Chondrocyte (in vitro differentiated cells): ENCODE results near the gene HOXC6. TPM values are rescaled to one million over a fixed set of nuclear protein-coding genes. Genes with fewer than 3 reads are reported as not detected.

ENCODE experiments used
- DNase-seq: peaks from one replicate; pipeline ENCODE4 v3.0.0; 2021; ENCODE audit warnings: mixed read lengths, low spot score
- H3K27ac Mint-ChIP-seq: one replicate; pipeline ENCODE4 v1.8.0; 2021; ENCODE audit warnings: mild to moderate bottlenecking, moderate library complexity, mixed read lengths; ENCODE audit not compliant: unreplicated experiment
- H3K27me3 Mint-ChIP-seq: 2 replicates; pipeline ENCODE4 v1.8.0; 2021; ENCODE audit warnings: low read depth, mixed read lengths
- H3K36me3 Mint-ChIP-seq: 2 replicates; pipeline ENCODE4 v1.8.0; 2021; ENCODE audit warnings: low read depth, mixed read lengths
- H3K4me1 Mint-ChIP-seq: 2 replicates; pipeline ENCODE4 v1.8.0; 2021; ENCODE audit warnings: low read depth, mild to moderate bottlenecking, mixed read lengths
- H3K4me3 Mint-ChIP-seq: one replicate; pipeline ENCODE4 v1.8.0; 2021; ENCODE audit warnings: mild to moderate bottlenecking, moderate library complexity, mixed read lengths; ENCODE audit not compliant: unreplicated experiment
- H3K9me3 Mint-ChIP-seq: 2 replicates; pipeline ENCODE4 v1.8.0; 2021; ENCODE audit warnings: low read depth, mixed read lengths
- total RNA-seq: library from RNA; stranded (reverse); gene quantifications from 3 replicates; pipeline ENCODE4 v1.2.1, GENCODE V29; 2021
- TF ChIP-seq, protein P1 (sequence below): fragments of 200-600 bp; sonication (generic); IDR thresholded peaks from 2 replicates; pipeline ENCODE4 v1.5.0; 2021; ENCODE audit warnings: antibody characterized with exemption, mild to moderate bottlenecking, moderate library complexity

The HOXC6 gene
- total RNA-seq, 1 donor from 2014 or later, result not detected

DNA sequence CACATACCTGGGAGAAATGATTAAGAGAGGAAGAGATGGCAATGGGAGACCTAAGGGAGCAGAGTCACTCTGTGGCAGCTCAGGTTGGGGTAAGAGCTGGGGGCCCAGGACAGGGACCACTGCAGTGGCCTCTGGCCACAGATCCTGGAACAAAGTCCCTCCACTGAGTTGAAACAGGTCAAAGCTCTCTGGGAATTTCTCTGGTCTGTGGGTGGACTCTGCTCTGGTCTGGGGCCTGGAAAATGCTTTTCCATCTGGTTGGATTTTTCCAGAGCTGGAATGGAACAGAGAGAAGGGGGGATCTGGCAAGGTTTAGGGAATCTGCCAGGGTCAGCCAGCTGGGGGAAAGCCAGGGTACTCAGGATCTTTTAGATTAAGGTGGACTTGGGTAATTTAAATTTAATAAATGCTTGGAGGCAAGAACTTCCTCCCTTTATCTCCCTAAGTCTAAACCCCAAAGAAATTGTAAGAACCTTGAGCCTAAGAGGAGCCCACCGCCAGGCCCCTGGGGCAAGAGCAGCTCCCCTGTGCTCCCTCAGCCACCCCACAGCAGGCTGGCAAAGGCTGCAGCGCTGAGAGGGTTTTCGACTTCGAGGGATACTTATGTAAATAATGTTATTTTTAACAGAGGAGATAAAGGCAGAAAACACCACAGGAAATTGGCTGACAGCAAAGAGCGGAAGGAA lies 39.6 kb upstream of the HOXC6 start:
- no peak for DNase-seq
- Mint-ChIP-seq H3K36me3 (peaks cover 2% of the 10 kb centered on the region), H3K27me3 (peaks cover 88% of the 10 kb centered on the region), H3K27ac (no peak overlapping the region), H3K9me3 (no peaks in the 10 kb centered on the region), H3K4me1 (no peaks in the 10 kb centered on the region), H3K4me3 (no peak overlapping the region)
- TF ChIP-seq, protein P1, sequence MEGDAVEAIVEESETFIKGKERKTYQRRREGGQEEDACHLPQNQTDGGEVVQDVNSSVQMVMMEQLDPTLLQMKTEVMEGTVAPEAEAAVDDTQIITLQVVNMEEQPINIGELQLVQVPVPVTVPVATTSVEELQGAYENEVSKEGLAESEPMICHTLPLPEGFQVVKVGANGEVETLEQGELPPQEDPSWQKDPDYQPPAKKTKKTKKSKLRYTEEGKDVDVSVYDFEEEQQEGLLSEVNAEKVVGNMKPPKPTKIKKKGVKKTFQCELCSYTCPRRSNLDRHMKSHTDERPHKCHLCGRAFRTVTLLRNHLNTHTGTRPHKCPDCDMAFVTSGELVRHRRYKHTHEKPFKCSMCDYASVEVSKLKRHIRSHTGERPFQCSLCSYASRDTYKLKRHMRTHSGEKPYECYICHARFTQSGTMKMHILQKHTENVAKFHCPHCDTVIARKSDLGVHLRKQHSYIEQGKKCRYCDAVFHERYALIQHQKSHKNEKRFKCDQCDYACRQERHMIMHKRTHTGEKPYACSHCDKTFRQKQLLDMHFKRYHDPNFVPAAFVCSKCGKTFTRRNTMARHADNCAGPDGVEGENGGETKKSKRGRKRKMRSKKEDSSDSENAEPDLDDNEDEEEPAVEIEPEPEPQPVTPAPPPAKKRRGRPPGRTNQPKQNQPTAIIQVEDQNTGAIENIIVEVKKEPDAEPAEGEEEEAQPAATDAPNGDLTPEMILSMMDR, result no peak

DNA sequence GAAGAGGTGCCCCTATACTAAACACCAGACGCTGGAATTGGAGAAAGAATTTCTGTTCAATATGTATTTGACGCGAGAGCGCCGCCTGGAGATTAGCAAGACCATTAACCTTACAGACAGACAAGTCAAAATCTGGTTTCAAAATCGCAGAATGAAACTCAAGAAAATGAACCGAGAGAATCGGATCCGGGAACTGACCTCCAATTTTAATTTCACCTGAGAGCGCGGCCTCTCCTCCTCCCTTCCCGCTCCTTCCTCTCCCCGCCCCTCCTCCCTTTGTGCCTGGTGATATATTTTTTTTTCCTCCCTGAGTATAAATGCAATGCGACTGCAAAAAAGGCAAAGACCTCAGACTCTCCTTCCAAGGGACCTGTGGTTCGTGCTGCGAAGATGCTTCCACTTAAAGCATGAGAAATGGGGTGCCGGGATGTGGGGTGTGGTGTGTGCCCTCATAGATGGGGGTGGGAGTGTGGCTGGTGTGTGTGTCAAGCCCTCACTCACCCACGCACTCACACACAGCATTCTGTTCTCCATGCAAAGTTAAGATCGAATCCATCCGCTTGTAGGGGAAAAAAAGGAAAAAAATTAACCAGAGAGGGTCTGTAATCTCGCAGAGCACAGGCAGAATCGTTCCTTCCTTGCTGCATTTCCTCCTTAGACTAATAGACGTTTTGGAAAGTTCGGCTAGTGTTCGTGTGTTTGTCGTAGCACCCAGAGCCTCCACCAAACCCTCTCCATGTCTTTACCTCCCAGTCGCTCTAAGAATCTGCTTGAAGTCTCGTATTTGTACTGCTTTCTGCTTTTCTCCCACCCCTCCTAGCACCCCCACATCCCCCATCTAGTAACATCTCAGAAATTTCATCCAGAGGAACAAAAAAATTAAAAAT lies 38.8 kb upstream of the HOXC6 start:
- H3K9me3 Mint-ChIP-seq, result no peaks in the 10 kb centered on the region
- TF ChIP-seq, protein P1, result peak; percentile 71
- peaks cover 91% of the 10 kb centered on the region for H3K27me3 Mint-ChIP-seq
- peaks cover 7% of the 10 kb centered on the region for H3K36me3 Mint-ChIP-seq
- DNase-seq, result no peak
- no peak overlapping the region for H3K4me3 Mint-ChIP-seq
- H3K4me1 Mint-ChIP-seq, result peaks cover 5% of the 10 kb centered on the region
- H3K27ac Mint-ChIP-seq, result no peak overlapping the region

DNA sequence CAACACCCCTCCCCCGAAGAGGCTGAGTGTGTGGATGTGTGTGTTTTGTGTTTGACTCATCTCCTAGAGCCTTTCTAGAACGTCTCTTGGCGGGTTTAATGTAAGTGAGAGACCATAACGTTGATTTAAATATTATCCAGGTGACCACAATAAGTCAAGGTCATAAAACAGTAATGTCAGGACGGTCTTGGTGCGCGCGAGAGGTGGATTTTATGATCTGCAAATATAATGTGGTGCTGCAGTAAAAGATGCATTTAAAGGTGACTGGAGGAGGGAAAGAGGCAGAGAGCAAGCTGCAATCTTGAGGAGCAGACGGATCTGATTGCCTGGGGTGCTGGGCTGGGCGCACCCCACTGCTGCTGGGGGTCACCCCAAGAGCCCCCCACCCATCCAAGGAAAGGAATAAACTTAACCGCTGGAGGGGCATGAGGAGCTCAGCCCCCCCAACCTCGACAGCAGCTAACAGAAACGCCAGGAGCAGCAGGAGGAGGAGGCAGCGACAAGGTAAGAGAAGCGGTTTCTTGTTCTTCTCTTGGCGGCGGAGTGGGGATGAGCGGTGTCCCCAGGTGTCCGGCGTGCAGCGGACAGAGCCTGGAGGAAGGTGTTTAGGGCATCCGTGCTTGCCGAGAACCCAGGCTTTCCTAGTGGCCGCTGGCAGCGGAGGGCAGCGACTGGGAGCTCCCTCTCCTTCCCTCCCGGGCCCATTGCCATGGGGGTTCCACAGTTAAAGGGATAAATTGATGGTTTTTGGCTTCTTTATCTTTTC lies 37.7 kb upstream of the HOXC6 start:
- Mint-ChIP-seq H3K36me3 (peaks cover 7% of the 10 kb centered on the region), H3K9me3 (no peaks in the 10 kb centered on the region), H3K27ac (no peak overlapping the region), H3K4me3 (no peak overlapping the region), H3K27me3 (peaks cover 93% of the 10 kb centered on the region), H3K4me1 (peaks cover 13% of the 10 kb centered on the region)
- TF ChIP-seq, protein P1, result no peak
- DNase-seq, result no peak

DNA sequence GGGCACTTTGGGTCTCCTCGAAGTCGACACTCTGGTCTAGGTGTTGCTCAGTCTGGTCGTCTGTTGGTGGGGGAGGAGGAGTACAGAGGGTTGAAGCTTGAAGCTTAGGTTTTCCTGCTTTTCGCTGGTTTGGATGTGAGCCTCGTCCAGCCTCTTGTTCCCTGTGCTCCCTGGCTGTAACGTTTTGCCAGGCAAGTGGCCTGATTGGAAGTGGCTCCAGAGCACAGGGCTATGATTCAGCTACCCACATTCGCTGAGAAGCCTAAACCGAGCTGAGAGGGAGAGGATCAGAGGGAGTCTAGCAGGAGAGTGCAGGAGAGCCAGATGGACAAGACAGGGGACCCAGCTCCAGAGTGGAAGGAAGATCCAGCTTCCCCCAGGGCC lies 37.2 kb upstream of the HOXC6 start:
- TF ChIP-seq, protein P1, result no peak
- no peak for DNase-seq
- H3K4me3 Mint-ChIP-seq, result no peak overlapping the region
- H3K4me1 Mint-ChIP-seq, result peaks cover 17% of the 10 kb centered on the region
- H3K9me3 Mint-ChIP-seq, result no peaks in the 10 kb centered on the region
- H3K27me3 Mint-ChIP-seq, result peaks cover 93% of the 10 kb centered on the region
- H3K36me3 Mint-ChIP-seq, result peaks cover 7% of the 10 kb centered on the region
- no peak overlapping the region for H3K27ac Mint-ChIP-seq

DNA sequence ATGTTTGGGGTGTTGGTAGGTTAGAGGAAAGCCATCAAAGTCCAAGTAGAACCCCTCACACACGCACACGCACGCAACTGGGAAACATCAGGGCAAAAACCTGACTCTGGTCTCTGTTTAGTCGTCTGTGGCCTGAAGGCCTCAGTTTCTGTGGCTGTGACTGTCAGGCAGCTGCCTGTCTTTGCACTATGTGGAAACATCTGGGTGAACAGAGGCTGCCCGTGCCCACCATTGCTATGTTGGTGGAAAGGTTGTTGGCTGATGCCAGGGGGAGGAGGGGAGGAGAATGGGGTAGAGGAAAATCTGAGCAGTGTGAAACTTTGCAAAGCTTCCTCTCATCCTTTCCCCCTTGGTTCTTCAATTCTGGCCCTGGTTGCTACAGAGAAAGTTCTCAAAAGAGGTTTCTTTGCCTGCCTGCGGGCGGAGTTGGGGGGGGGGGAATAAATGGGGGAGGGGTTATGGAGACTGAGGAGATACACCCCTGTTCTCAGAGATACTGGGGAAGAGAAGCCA lies 35.8 kb upstream of the HOXC6 start:
- Mint-ChIP-seq H3K27ac (no peak overlapping the region), H3K4me1 (peaks cover 17% of the 10 kb centered on the region), H3K4me3 (no peak overlapping the region), H3K27me3 (peaks cover 93% of the 10 kb centered on the region), H3K36me3 (peaks cover 5% of the 10 kb centered on the region), H3K9me3 (no peaks in the 10 kb centered on the region)
- no peak for DNase-seq
- TF ChIP-seq, protein P1, result no peak
